Measurements from ENCODE around the gene TMED4.
"Not testable (repeated sequence)": the region's sequence is repeated elsewhere in the genome, so short reads cannot be mapped to it uniquely, and the experiment has no call there.

TMED4 gene

GRCh38 chr7:44568771-44569560 is 13.1 kb downstream of the TMED4 start:
- no peak for DNase-seq

DNA sequence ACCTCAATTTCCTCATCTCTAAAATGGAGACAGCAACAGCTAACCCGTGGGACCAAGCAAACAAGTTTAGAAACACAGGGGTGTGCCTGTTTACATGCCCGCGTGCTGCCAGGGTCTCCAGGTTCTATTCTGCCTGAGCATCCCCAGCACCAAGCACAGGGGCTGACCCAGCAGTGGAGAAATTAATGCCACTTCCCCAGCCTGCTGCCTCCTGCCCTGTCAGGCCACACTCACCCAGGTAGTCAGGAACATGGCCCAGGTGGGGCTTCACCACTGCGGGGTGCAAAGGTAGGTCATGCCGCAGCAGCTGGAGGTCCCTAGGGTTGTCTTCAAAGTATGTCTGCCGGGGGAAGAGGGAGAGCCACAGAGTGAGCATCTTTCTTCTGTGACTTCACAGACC is 14.1 kb downstream of the TMED4 start:
- DNase-seq: no peak

- no peak for DNase-seq
These were observed 15.4 kb downstream of the TMED4 start for GRCh38 chr7:44566680-44567079.

DNA sequence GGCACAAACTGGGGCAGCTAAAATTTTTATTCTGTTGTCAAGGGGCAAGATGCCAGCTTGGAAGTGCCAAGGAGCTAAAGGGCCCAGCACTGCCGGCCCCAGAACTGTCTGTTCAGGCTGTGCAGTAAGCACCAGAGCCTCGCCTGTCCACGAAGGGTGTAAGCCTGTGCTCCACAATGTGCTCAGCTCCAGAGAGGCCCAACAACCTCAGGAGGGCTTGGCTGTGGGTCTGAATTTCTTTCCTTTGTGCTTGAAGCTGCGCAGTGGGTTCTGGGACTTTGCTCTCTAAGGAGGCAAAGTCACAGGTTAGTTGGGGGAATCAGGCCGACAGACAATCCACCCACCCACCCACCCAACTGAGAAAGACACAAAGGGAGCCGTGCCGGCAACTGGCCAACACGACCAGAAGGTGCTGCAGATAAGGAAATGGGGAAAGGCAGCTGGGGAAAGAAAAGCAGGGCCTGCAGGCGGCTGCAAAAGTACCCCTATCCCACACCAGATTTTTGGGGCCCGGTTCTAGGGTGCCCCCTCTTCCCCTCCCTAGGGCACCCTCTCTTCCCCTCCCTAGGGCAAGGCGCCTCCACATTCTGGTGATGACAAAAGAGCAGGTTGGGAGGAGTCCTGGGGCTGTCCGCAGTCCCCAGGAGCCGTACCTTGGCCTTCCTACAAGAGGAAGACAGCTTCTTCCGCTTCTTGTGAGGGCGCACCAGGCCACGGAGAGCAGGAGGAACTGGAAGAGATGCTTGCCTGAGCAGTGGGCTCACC is 16.1 kb downstream of the TMED4 start:
- no peak for DNase-seq

DNA sequence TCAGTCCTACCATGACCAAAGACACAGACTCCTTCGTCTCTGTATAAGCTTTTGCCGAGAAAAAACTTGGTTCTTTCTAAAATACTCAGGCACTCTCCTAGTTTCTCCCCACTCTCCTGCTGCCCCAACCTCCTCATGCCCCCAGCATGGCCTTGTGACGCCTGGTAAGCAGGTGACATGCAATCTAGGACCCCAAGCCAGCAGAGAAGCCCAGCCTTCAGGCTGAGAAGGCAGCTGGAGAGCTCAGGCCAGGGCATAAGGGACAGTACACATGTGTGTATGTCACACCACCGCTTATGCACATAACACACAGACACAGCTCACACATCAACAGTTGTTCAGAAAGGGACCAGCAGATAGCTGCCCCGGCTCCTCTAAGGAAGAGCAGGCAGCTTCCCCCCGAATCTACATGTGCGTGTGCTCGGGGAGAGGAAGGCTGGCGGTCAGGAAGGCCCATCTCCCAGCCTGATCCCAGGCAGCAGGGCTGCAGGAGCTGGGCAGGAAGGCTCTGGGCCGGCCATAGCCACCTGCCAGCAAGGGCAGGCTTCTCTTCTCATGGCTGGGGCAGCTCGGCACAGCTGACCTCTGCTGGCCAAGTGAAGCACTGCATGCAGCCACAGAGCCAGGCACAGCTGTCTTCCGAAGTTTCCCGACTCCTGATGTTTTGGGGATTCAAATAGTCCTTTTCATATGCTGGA is 16.8 kb downstream of the TMED4 start:
- DNase-seq: peak; percentile 47

DNA sequence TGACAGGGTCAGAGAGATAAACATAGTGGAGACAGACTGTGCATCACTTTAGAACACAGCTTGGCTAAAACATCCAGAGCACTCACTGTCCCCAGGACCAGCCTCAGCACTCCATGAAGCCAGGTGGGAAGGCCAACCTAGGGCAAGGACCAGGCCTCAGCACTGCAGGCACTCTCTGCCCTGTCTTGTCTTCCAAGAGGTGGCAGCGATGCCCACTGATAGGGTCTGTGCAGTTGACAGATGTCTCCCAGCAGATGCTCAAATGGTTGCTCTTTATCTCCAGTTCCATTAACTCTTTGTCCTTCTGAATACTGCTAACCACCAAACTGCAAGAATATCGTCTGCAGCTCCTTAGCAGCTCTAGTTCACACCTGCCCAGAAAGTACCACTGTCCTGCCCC is 17.4 kb downstream of the TMED4 start:
- DNase-seq: no peak

- DNase-seq: no peak
These were observed 18.8 kb downstream of the TMED4 start for GRCh38 chr7:44563171-44563679.

GRCh38 chr7:44562622-44562962 is 19.4 kb downstream of the TMED4 start:
- DNase-seq: not testable (repeated sequence)

DNA sequence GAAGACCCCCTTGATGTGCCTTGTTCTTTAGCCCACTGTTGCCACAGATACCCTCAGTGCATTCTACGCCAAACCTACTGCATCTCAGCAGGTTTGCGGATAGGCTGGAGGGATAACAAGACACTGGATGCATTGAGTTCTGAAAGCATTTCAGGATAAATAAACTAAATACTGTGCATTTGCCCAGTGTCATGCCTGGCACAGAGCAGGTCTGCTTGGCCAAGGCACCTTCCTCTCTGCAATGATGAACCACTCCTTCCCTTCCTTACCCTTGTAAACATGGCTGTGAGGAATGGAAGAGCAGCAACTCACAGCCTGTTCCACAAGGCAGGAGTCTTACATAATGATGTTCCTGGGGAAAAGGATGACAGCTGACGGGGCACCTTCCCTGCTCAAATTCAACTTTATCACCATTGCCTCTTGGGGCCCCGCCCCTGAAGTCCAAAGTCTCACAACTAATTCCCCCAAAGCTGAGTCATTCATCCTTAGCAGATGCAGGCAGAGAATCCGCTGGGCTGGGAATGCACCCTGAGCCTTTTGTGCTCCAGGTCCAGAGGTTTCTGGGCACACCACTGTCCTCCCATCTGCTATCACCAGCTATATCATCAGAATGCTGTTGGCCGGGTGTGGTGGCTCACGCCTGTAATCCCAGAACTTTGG is 19.9 kb downstream of the TMED4 start:
- DNase-seq: no peak

DNA sequence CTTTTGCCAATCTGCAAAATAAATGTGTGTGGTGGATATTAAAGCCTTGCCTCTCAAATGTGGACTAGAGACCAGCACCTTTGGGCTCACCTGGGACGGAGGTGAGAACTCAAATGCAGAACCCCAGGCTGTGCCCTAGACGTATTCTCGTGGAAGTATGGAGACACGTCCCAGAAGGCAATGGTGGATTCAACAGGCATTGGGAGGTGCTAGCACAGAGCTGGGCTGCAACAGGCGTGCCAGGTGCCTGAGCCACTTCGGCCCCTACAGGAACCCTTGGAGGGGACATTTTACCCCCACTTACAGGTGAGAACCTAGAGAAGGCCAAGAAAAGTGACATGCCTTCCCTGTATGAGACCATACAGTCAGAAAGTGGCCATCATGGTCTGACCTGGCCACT is 20.6 kb downstream of the TMED4 start:
- DNase-seq: no peak

GRCh38 chr7:44559485-44559884 is 22.5 kb downstream of the TMED4 start:
- no peak for DNase-seq

- no peak for DNase-seq
These were observed 24.5 kb downstream of the TMED4 start for GRCh38 chr7:44557485-44557884.

DNA sequence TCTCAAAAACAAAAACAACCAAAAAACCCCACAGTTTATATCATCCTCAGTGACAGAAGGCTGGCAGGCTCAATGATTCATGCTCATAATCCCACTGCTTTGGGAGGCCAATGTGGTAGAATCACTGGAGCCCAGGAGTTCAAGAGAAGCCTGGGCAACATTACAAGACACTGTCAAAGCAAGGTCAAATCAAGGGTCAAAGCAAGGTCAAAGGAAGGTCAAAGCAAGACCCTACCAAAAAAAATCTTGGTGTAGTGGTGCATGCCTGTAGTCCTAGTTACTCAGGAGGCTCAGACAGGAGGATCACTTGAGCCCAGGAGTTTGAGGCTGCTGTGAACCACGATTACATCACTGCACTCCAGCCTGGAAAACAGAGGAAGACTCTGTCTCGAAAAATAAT is 26.7 kb downstream of the TMED4 start:
- DNase-seq: no peak

DNA sequence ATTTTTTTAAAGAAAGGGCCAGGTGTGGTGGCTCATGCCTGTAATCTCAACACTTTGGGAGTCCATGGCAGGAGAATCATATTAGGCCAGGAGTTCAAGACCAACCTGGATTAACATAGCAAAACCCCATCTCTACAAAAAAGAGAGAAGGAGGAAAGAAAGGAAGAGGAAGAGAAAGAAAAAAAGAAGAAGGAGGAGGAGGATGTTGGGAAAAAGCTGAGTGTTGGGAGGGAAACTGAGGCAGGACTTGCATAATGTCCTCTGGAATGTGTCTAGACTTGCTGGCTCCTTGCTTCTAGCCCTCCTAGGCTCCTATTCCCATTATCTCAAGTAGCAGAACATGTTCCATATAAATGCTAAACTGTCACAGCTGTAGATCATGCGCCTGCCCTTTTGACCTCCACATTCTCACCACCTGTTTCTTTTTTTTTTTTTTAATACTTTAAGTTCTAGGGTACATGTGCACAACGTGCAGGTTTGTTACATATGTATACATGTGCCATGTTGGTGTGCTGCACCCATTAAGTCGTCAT is 29.5 kb downstream of the TMED4 start:
- DNase-seq: not testable (repeated sequence)

- DNase-seq: no peak
These were observed 32.6 kb downstream of the TMED4 start for GRCh38 chr7:44549457-44549856.

DNA sequence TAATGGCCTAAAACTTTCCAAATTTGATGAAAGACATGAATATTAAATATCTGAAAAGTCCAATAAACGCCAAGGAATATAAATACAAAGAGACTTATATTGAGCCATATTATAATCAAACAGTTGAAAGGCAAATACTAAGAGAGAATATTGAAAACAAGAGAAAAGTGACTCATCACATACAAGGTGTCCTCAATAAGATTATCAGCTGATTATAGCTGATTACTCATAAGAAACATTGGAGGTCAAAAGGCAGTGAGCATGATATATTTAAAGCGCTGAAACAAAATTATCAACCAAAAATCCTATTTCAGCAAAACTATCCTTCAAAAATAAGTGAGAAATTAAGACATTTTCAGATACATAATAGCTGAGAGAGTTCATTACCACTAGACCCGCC is 33.1 kb downstream of the TMED4 start:
- no peak for DNase-seq

GRCh38 chr7:44547536-44548231 is 34.3 kb downstream of the TMED4 start:
- no peak for DNase-seq

DNA sequence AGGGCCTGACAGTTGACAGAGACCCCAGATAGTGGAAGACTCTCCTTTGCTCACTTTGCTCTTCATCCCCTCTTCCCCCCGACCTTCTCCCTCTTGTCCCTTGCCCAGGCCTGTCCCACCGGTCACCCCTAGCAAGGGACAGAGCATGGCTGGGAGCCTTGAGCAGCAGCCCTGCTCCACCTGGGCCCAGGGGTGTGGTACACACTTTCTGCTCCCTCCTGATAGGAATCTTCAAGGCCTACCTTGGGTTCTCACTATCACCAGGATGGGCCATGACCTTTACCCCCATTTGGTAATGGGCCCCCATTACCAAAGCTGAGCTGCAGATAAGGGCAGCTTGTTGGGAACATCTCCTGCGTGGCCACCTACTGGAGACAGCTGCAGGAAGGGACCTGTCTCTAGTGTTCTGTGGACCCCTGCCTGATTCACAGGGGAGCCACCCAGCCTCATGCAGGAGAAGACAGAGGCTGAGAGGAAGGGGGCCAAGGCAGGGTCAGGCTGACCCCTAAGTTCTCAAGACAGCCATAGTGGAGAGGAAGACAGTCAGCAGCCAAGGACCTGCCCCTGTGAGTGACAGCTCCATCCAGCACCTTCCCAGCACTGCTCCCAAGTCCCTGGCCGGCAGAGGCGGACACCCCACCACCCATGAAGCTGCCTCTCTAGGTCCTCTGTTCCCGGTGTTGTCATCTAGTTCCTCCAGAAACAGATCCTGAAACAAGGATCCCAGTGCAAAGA is 40.0 kb downstream of the TMED4 start:
- DNase-seq: no peak

GRCh38 chr7:44541028-44541869 is 40.8 kb downstream of the TMED4 start, which contains the start of gene NPC1L1:
NPC1L1 (minus strand) TSS chr7:44541330; CDS start chr7:44541259, 71 bp downstream.
- DNase-seq: no peak

- no peak for DNase-seq
These were observed 41.4 kb downstream of the TMED4 start for GRCh38 chr7:44540592-44541027.
